ENCODE results near the gene FAP. TPM values are rescaled to one million over a fixed set of nuclear protein-coding genes. Genes with fewer than 3 reads are reported as not detected.

The FAP gene
- total RNA-seq, 1 experiment from 2014 or later: 0.88 TPM

GRCh38 chr2:162245061-162245460 is 1.8 kb upstream of the FAP start:
- no peaks in the 10 kb centered on the region for H3K36me3 ChIP-seq (ENCODE audit: insufficient read depth, low read length, poor library complexity, severe bottlenecking)
- BruUV-seq (replicated peaks): no TSS peak
- CTCF ChIA-PET: no interaction called here

GRCh38 chr2:162244541-162245031 is 1.3 kb upstream of the FAP start:
- CTCF ChIA-PET: no interaction called here

More at GRCh38 chr2:162245061-162245460, 1.8 kb upstream of the FAP start:
- Histone ChIP-seq H3K9me3 (ENCODE audit: low read depth, low read length, poor library complexity, severe bottlenecking) (no peaks in the 10 kb centered on the region), H3K4me3 (ENCODE audit: low read depth, low read length, poor library complexity, severe bottlenecking) (no peak overlapping the region), H3K4me1 (ENCODE audit: insufficient read depth, low read length, poor library complexity, severe bottlenecking) (peaks cover 23% of the 10 kb centered on the region), H3K27me3 (replicated peaks; ENCODE audit: insufficient read depth, low read depth, low read length, poor library complexity) (no peaks in the 10 kb centered on the region), H3K27ac (ENCODE audit: low read depth, low read length, poor library complexity, severe bottlenecking) (no peak overlapping the region)
- intact Hi-C loops (cut with micrococcal nuclease; ENCODE audit: unreplicated experiment): no loop called here
- DNase-seq (ENCODE audit: low spot score): no peak
- POLR2A ChIA-PET (ENCODE audit: low non-redundant PET): no interaction called here
- TF ChIP-seq CTCF (conservative IDR thresholded peaks at IDR 0.05; ENCODE audit: low read depth, low read length): no peak
- TF ChIP-seq EZH2 (IDR thresholded peaks at IDR 0.05; ENCODE audit: borderline replicate concordance, low read depth, low read length, poor library complexity, severe bottlenecking): no peak

GRCh38 chr2:162243715-162244114 is 470 bp upstream of the FAP start:
- no peak for DNase-seq (ENCODE audit: low spot score)
- intact Hi-C loops (cut with micrococcal nuclease; ENCODE audit: unreplicated experiment): no loop called here
- no TSS peak for BruUV-seq (replicated peaks)
- ChIA-PET CTCF (no interaction called here), POLR2A (ENCODE audit: low non-redundant PET) (no interaction called here)
- TF ChIP-seq CTCF (conservative IDR thresholded peaks at IDR 0.05; ENCODE audit: low read depth, low read length) (no peak), EZH2 (IDR thresholded peaks at IDR 0.05; ENCODE audit: borderline replicate concordance, low read depth, low read length, poor library complexity, severe bottlenecking) (no peak)
- H3K4me1 ChIP-seq (ENCODE audit: insufficient read depth, low read length, poor library complexity, severe bottlenecking): peaks cover 23% of the 10 kb centered on the region
- H3K4me3 ChIP-seq (ENCODE audit: low read depth, low read length, poor library complexity, severe bottlenecking): no peak overlapping the region
- no peak overlapping the region for H3K27ac ChIP-seq (ENCODE audit: low read depth, low read length, poor library complexity, severe bottlenecking)
- no peaks in the 10 kb centered on the region for H3K36me3 ChIP-seq (ENCODE audit: insufficient read depth, low read length, poor library complexity, severe bottlenecking)
- no peaks in the 10 kb centered on the region for H3K9me3 ChIP-seq (ENCODE audit: low read depth, low read length, poor library complexity, severe bottlenecking)
- H3K27me3 ChIP-seq (replicated peaks; ENCODE audit: insufficient read depth, low read depth, low read length, poor library complexity): no peaks in the 10 kb centered on the region

More at GRCh38 chr2:162244541-162245031, 1.3 kb upstream of the FAP start:
- TF ChIP-seq CTCF (conservative IDR thresholded peaks at IDR 0.05; ENCODE audit: low read depth, low read length): no peak
- no peak for TF ChIP-seq EZH2 (IDR thresholded peaks at IDR 0.05; ENCODE audit: borderline replicate concordance, low read depth, low read length, poor library complexity, severe bottlenecking)
- no TSS peak for BruUV-seq (replicated peaks)
- intact Hi-C loops (cut with micrococcal nuclease; ENCODE audit: unreplicated experiment): no loop called here
- H3K4me1 ChIP-seq (ENCODE audit: insufficient read depth, low read length, poor library complexity, severe bottlenecking): peaks cover 23% of the 10 kb centered on the region
- no peaks in the 10 kb centered on the region for H3K9me3 ChIP-seq (ENCODE audit: low read depth, low read length, poor library complexity, severe bottlenecking)
- no peak for DNase-seq (ENCODE audit: low spot score)
- H3K4me3 ChIP-seq (ENCODE audit: low read depth, low read length, poor library complexity, severe bottlenecking): no peak overlapping the region
- POLR2A ChIA-PET (ENCODE audit: low non-redundant PET): no interaction called here
- no peaks in the 10 kb centered on the region for H3K27me3 ChIP-seq (replicated peaks; ENCODE audit: insufficient read depth, low read depth, low read length, poor library complexity)
- H3K36me3 ChIP-seq (ENCODE audit: insufficient read depth, low read length, poor library complexity, severe bottlenecking): no peaks in the 10 kb centered on the region
- H3K27ac ChIP-seq (ENCODE audit: low read depth, low read length, poor library complexity, severe bottlenecking): no peak overlapping the region

Data from A673 (cell line).